HEK293 (cell line): Measurements from ENCODE around the gene CEP68.

Experiments used
- CTCF ChIA-PET: fragments of 350-600 bp; formaldehyde crosslinking; extraction: SDS; loops from one replicate; lab custom pipeline; 2021; ENCODE audit warnings: antibody characterized with exemption; lab: Yijun Ruan, JAX
- POLR2A ChIA-PET: fragments of 300-600 bp; formaldehyde crosslinking; extraction: SDS; loops from one replicate; lab custom pipeline; 2020; ENCODE audit warnings: antibody characterized with exemption, inconsistent platforms; lab: Yijun Ruan, JAX
- H3K27ac ChIP-seq: fragments of 200-500 bp; sonication (Bioruptor generic); 2 replicates; pipeline ENCODE4 v1.5.1; 2014; ENCODE audit warnings: low read depth, low read length, control low read depth, inconsistent platforms; ENCODE audit errors: extremely low read depth
- H3K36me3 ChIP-seq, 2 experiments: fragments of 200-500 bp in 1 of 2; sonication (Bioruptor generic) in 1 of 2; 1 replicate in 1 of 2; 2 replicates in 1 of 2; pipeline ENCODE4 v1.5.1; 2014 to 2017; ENCODE audit warnings: inconsistent platforms in 2 of 2, low read length in 2 of 2; ENCODE audit not compliant: control insufficient read depth in 2 of 2, insufficient read depth in 1 of 2
- H3K4me1 ChIP-seq: fragments of 200-500 bp; sonication (Bioruptor generic); 2 replicates; pipeline ENCODE4 v1.5.1; 2014; ENCODE audit warnings: mild to moderate bottlenecking, low read length, inconsistent platforms; ENCODE audit not compliant: control insufficient read depth, insufficient read depth
- H3K4me3 ChIP-seq: 2 replicates; pipeline ENCODE4 v1.5.1; 2011; ENCODE audit warnings: low read depth, mild to moderate bottlenecking, control low read depth, low read length, moderate library complexity
- H3K9me3 ChIP-seq: fragments of 200-500 bp; sonication (Bioruptor generic); 2 replicates; pipeline ENCODE4 v1.5.1; 2014; ENCODE audit warnings: low read depth, low read length, inconsistent platforms; ENCODE audit not compliant: control insufficient read depth, insufficient read depth
- GLI2 ChIP-seq: fragments of 450-650 bp; formaldehyde crosslinking; IDR thresholded peaks from 2 replicates; pipeline ENCODE4; 2017; ENCODE audit warnings: missing biosample characterization, missing genetic modification characterization, low read depth, borderline replicate concordance
- KLF10 ChIP-seq: fragments of 450-650 bp; IDR thresholded peaks from 2 replicates; pipeline ENCODE4 v1.5.1; 2018; ENCODE audit warnings: missing biosample characterization, mild to moderate bottlenecking, missing genetic modification characterization
- SCRT2 ChIP-seq: fragments of 450-650 bp; formaldehyde crosslinking; IDR thresholded peaks from 2 replicates; pipeline ENCODE4 v1.5.1; 2016; ENCODE audit warnings: missing biosample characterization, missing genetic modification characterization
- SP3 ChIP-seq: fragments of 450-650 bp; formaldehyde crosslinking; IDR thresholded peaks from 2 replicates; pipeline ENCODE4 v1.5.1; 2016; ENCODE audit warnings: missing biosample characterization, missing genetic modification characterization
- SP7 ChIP-seq: fragments of 450-650 bp; formaldehyde crosslinking; IDR thresholded peaks from 2 replicates; pipeline ENCODE4 v1.5.1; 2016; ENCODE audit warnings: missing biosample characterization, missing genetic modification characterization
- ZNF121 ChIP-seq: fragments of 450-650 bp; formaldehyde crosslinking; IDR thresholded peaks from 2 replicates; pipeline ENCODE4 v1.5.1; 2016; ENCODE audit warnings: missing biosample characterization, missing genetic modification characterization
- ZNF184 ChIP-seq: fragments of 450-650 bp; IDR thresholded peaks from 2 replicates; pipeline ENCODE4 v1.5.1; 2018; ENCODE audit warnings: missing biosample characterization, mild to moderate bottlenecking, missing genetic modification characterization
- ZNF426 ChIP-seq: fragments of 450-650 bp; formaldehyde crosslinking; IDR thresholded peaks from 2 replicates; pipeline ENCODE4 v1.5.1; 2017; ENCODE audit warnings: missing biosample characterization, missing genetic modification characterization, mild to moderate bottlenecking, inconsistent platforms, moderate library complexity
- ZNF585B ChIP-seq: fragments of 450-650 bp; formaldehyde crosslinking; IDR thresholded peaks from 2 replicates; pipeline ENCODE4 v1.5.1; 2016; ENCODE audit warnings: missing biosample characterization, missing genetic modification characterization
- ZNF600 ChIP-seq: fragments of 450-650 bp; formaldehyde crosslinking; IDR thresholded peaks from 2 replicates; pipeline ENCODE4 v1.5.1; 2016; ENCODE audit warnings: missing biosample characterization, missing genetic modification characterization
- ZNF654 ChIP-seq: fragments of 450-650 bp; formaldehyde crosslinking; IDR thresholded peaks from 2 replicates; pipeline ENCODE4 v1.5.1; 2016; ENCODE audit warnings: low read depth, missing biosample characterization, missing genetic modification characterization
- ZNF777 ChIP-seq: fragments of 450-650 bp; formaldehyde crosslinking; IDR thresholded peaks from 2 replicates; pipeline ENCODE4 v1.5.1; 2017; ENCODE audit warnings: missing biosample characterization, missing genetic modification characterization, borderline replicate concordance
- ZNF843 ChIP-seq: fragments of 450-650 bp; formaldehyde crosslinking; IDR thresholded peaks from 2 replicates; pipeline ENCODE4 v1.5.1; 2016; ENCODE audit warnings: missing biosample characterization, missing genetic modification characterization
- TF ChIP-seq, protein P1 (sequence below): fragments of 450-650 bp; formaldehyde crosslinking; IDR thresholded peaks from 2 replicates; pipeline ENCODE4 v1.5.1; 2016; ENCODE audit warnings: missing biosample characterization, missing genetic modification characterization
- TF ChIP-seq, protein P2 (sequence below): fragments of 450-650 bp; formaldehyde crosslinking; IDR thresholded peaks from 2 replicates; pipeline ENCODE4 v1.5.1; 2016; ENCODE audit warnings: missing biosample characterization, missing genetic modification characterization, low read depth
- TF ChIP-seq, protein P3 (sequence below): fragments of 450-650 bp; formaldehyde crosslinking; IDR thresholded peaks from 2 replicates; pipeline ENCODE4 v1.5.1; 2017; ENCODE audit warnings: missing biosample characterization, missing genetic modification characterization
- TF ChIP-seq, protein P4 (sequence below): fragments of 450-650 bp; IDR thresholded peaks from 2 replicates; pipeline ENCODE4 v1.5.1; 2018; ENCODE audit warnings: missing biosample characterization, mild to moderate bottlenecking, missing genetic modification characterization

Gene CEP68

DNA sequence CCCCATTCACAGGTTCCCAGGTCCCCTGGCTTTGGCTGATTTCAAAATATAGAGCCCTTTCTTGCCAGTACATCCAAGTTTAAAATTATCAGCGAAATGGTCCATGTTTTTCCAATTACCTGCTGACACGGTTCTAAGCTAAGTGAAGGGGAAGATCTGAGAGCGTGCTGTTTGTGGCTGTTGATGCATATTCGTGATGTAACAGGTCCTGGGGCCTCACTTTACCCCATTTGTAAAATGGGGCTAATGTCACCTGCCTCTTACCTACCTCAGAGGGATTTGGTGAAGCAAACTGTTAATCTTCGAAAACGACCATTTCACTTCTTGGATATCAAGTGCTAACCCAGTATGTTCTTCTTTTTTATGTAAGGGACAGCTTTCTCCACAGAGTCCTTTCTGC is 34.0 kb upstream of the CEP68 start:
- no peak overlapping the region for H3K4me3 ChIP-seq
- 0 out of 2 replicates have a peak, but pooled peaks cover 2% of the 10 kb centered on the region for H3K4me1 ChIP-seq
- H3K36me3 ChIP-seq = peaks cover 3 to 41% of the 10 kb centered on the region in 2 experiments; a peak in 1 of 3 replicates
- H3K9me3 ChIP-seq = no peaks in the 10 kb centered on the region
- POLR2A ChIA-PET = no interaction called here
- TF ChIP-seq, protein P1, sequence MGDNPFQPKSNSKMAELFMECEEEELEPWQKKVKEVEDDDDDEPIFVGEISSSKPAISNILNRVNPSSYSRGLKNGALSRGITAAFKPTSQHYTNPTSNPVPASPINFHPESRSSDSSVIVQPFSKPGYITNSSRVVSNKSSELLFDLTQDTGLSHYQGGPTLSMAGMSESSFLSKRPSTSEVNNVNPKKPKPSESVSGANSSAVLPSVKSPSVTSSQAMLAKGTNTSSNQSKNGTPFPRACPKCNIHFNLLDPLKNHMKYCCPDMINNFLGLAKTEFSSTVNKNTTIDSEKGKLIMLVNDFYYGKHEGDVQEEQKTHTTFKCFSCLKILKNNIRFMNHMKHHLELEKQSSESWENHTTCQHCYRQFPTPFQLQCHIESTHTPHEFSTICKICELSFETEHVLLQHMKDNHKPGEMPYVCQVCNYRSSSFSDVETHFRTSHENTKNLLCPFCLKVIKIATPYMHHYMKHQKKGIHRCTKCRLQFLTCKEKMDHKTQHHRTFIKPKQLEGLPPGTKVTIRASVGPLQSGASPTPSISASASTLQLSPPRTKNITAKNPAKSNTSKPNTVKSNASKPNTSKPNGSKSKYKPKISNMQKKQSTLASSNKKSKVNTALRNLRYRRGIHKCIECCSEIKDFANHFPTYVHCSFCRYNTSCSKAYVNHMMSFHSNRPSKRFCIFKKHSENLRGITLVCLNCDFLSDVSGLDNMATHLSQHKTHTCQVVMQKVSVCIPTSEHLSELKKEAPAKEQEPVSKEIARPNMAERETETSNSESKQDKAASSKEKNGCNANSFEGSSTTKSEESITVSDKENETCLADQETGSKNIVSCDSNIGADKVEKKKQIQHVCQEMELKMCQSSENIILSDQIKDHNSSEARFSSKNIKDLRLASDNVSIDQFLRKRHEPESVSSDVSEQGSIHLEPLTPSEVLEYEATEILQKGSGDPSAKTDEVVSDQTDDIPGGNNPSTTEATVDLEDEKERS (tag by site-specific recombination) = no peak
- TF ChIP-seq SCRT2 = 0 out of 2 replicates have a peak, but pooled peaks have one; percentile 22
- TF ChIP-seq, all 188 proteins: peak for 1
- no peak overlapping the region for H3K27ac ChIP-seq
- CTCF ChIA-PET = interaction anchor here (0.6 to 0.9 kb wide), 2 partner anchors 15 to 454 kb away, joined by 3 to 7 read pairs; no protein-coding TSS in a partner anchor

DNA sequence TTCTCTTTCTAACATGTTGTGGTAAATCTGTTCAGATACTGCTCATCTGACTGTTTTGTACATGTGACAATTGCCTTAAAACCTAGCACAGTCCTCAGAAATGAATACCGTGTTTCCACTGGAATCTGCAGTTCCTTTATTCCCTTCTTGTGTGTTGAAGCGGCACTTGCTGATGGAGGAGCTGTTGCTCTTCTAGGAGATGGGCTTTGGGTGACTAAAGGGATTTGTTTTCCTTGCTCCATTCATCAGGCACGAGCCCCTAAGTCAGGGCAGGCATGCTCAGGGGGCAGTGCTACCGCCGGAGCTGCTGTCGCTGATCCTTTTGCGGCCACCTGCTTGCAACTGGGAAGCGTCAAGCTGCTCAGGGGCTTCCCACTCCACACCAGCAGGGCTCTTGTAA is 32.5 kb upstream of the CEP68 start:
- Histone ChIP-seq H3K27ac (no peak overlapping the region), H3K4me3 (no peak overlapping the region), H3K4me1 (0 out of 2 replicates have a peak, but pooled peaks cover 2% of the 10 kb centered on the region), H3K36me3 (peaks cover under 1 to 27% of the 10 kb centered on the region in 2 experiments; a peak in 1 of 3 replicates), H3K9me3 (no peaks in the 10 kb centered on the region)
- TF ChIP-seq SP3 (tag by site-specific recombination) = no peak
- no peak for TF ChIP-seq ZNF184 (tag by site-specific recombination)
- no peak for TF ChIP-seq ZNF585B
- TF ChIP-seq SP7 (tag by site-specific recombination) = no peak
- no peak for TF ChIP-seq ZNF843 (tag by site-specific recombination)
- TF ChIP-seq ZNF777 (tag by site-specific recombination) = no peak
- TF ChIP-seq ZNF654 (tag by site-specific recombination) = no peak
- TF ChIP-seq, protein P2, sequence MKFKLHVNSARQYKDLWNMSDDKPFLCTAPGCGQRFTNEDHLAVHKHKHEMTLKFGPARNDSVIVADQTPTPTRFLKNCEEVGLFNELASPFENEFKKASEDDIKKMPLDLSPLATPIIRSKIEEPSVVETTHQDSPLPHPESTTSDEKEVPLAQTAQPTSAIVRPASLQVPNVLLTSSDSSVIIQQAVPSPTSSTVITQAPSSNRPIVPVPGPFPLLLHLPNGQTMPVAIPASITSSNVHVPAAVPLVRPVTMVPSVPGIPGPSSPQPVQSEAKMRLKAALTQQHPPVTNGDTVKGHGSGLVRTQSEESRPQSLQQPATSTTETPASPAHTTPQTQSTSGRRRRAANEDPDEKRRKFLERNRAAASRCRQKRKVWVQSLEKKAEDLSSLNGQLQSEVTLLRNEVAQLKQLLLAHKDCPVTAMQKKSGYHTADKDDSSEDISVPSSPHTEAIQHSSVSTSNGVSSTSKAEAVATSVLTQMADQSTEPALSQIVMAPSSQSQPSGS (tag by site-specific recombination) = no peak
- TF ChIP-seq ZNF121 (tag by site-specific recombination) = no peak
- no peak for TF ChIP-seq KLF10
- no peak for TF ChIP-seq GLI2 (tag by site-specific recombination)
- no peak for TF ChIP-seq ZNF426 (tag by site-specific recombination)
- TF ChIP-seq, protein P3, sequence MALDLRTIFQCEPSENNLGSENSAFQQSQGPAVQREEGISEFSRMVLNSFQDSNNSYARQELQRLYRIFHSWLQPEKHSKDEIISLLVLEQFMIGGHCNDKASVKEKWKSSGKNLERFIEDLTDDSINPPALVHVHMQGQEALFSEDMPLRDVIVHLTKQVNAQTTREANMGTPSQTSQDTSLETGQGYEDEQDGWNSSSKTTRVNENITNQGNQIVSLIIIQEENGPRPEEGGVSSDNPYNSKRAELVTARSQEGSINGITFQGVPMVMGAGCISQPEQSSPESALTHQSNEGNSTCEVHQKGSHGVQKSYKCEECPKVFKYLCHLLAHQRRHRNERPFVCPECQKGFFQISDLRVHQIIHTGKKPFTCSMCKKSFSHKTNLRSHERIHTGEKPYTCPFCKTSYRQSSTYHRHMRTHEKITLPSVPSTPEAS (tag by site-specific recombination) = no peak
- TF ChIP-seq, protein P4, sequence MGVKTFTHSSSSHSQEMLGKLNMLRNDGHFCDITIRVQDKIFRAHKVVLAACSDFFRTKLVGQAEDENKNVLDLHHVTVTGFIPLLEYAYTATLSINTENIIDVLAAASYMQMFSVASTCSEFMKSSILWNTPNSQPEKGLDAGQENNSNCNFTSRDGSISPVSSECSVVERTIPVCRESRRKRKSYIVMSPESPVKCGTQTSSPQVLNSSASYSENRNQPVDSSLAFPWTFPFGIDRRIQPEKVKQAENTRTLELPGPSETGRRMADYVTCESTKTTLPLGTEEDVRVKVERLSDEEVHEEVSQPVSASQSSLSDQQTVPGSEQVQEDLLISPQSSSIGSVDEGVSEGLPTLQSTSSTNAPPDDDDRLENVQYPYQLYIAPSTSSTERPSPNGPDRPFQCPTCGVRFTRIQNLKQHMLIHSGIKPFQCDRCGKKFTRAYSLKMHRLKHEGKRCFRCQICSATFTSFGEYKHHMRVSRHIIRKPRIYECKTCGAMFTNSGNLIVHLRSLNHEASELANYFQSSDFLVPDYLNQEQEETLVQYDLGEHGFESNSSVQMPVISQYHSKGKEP (tag by site-specific recombination) = no peak
- no peak for TF ChIP-seq ZNF600
- ChIA-PET POLR2A (interaction anchor here (1.4 kb wide), 1 partner anchor 32 kb away, joined by 4 read pairs; the partner anchor contains the start of gene CEP68), CTCF (interaction anchor here (0.6 to 1.1 kb wide), 2 partner anchors 96 to 429 kb away, joined by 3 read pairs; no protein-coding TSS in a partner anchor)
